Right renal pelvis (tissue), 4 donors: ENCODE data around the gene EPB41L2. TPM values are rescaled to one million over a fixed set of nuclear protein-coding genes. Genes with fewer than 3 reads are reported as not detected.
A peak's percentile ranks its signal among the peaks of the same experiment; 100 is the strongest.
"Not testable (repeated sequence)": the region's sequence is repeated elsewhere in the genome, so short reads cannot be mapped to it uniquely, and the experiment has no call there.

ENCODE experiments used
- DNase-seq, 4 donors: peaks; one replicate each; pipeline ENCODE4 v3.0.0-alpha.2; 2013; ENCODE audit warnings: low read depth in 4 of 4, low spot score in 3 of 4, missing footprints in 1 of 4
- polyA plus RNA-seq, 4 donors: library from polyadenylated mRNA; unstranded; fragments of 120-200 nt; gene quantifications; one replicate each; pipeline ENCODE4 v1.2.1, GENCODE V29; 2013; ENCODE audit not compliant: insufficient read length in 4 of 4

Gene EPB41L2
- polyA plus RNA-seq, 4 donors = 123 to 172 (median 168) TPM

GRCh38 chr6:131038597-131039344, 24.3 kb downstream of the EPB41L2 start:
- no peak for DNase-seq

DNA sequence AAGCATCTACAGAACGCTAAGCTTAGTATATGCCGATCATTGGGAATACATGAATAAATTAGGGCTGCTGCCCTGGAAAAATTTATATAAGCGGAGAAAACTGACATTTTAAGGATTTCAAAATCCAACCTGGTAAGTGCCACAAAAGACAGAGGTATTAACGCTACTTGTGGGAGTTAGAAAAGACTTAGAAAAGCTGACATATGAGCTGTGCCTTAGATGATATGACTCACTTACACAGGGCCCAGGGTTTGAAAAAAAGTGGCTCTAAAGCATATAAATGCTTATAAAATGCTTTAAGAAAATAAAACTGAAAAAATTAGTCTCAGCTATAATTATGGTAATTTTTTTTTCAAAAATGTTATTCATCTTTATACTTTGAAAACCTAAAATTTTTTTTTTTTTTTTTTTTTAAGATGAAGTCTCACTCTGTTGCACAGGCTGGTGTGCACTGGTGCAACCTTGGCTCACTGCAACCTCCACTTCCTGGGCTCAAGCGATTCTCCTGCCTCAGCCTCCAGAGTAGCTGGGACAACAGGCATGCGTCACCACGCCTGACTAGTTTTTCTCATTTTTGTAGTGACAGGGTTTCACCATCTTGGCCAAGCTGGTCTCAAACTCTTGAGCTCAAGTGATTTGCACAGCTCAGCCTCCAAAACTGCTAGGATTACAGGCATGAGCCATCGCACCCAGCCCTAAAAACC, 25.7 kb downstream of the EPB41L2 start:
- DNase-seq = no peak

DNA sequence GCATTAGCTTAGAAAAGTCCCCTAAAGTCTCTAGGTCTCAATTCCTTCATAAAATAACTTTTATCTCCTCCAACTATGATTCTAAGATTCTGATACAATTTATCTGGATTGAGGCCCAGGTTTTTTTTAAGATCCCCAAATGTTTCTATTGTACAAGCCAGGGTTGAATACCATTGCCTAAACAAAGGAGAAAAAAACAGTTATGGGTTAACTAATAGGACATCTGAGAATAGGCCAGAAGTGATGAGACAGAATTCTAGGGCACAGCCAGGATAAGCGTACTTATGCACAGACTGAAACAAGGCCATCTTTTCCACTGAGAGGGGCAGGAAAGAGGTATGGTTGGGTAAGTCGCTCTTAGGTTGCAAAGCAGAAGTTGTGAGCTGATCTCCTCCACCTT, 26.4 kb downstream of the EPB41L2 start:
- DNase-seq = no peak

GRCh38 chr6:131036143-131036542, 26.9 kb downstream of the EPB41L2 start:
- DNase-seq = no peak

GRCh38 chr6:131035582-131035981, 27.5 kb downstream of the EPB41L2 start:
- DNase-seq = no peak

- no peak for DNase-seq
Observed at GRCh38 chr6:131033631-131034030, 29.4 kb downstream of the EPB41L2 start.

DNA sequence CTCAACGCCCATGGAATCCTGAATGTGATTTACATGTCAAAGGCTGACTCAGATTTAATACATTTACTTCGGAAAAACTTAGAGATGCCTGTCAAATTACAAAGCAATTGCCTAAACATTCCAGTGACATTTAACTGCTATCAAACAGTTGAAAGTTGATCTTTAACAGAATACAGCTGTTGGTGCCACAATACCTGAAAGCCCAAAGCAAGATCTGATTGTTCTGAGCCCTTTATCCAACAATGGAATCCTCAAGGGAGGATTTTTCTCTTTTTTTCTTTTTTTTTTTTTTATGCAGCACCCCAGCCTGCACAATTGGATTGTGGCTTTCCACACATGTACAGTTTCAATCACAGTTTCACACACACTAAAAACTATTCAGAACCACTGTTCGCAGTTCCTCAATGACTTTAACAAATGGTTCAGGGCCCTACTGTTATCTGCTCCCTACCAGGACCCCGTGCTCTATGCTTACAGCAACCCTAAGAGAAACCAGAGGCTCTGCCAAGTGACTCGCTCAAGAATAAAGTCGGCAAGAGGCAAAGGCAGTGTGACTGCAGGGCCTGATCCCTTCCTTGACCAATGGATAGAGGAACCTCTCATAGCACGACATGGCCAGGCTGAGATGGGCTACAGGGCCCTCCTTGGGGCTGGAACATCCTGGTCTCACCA, 33.3 kb downstream of the EPB41L2 start:
- no peak for DNase-seq

DNA sequence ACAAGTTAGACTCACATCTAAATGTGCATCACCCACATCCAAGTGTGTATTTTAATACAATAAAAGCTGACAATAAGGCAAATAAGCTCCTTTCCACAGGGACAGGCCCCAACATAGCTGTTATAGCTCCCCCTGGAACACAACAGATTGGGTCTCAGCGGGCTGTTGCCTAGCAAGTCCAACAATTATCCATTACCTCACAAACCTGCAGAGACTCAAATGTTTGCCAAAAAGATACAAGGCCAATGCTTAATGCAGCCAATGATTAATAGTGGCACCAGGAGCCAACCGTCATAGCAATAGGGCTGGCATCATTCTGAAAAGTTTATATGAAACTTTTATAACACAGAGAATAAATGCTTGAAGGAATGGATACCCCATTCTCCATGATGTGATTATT, 35.7 kb downstream of the EPB41L2 start:
- no peak for DNase-seq

- DNase-seq = no peak
Observed at GRCh38 chr6:131026243-131026642, 36.8 kb downstream of the EPB41L2 start.

DNA sequence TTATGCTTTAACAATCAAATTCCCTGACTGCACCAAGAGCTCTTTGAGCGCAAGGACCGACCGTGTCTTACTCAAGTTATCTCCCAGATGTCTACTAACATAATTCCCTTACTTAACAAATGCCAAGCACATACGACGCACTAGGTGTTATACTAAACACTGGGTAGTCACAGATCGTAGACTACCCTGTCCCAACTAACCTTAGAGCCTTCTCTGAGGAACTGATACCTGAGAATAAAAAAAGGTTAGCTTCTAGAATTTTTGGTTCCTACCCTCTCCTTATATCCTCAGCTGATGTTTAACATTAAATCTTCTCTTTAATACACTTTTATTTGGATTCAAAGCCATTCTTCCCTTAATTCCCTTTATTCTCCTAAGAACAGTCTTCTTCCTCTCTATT, 38.5 kb downstream of the EPB41L2 start:
- no peak for DNase-seq

DNA sequence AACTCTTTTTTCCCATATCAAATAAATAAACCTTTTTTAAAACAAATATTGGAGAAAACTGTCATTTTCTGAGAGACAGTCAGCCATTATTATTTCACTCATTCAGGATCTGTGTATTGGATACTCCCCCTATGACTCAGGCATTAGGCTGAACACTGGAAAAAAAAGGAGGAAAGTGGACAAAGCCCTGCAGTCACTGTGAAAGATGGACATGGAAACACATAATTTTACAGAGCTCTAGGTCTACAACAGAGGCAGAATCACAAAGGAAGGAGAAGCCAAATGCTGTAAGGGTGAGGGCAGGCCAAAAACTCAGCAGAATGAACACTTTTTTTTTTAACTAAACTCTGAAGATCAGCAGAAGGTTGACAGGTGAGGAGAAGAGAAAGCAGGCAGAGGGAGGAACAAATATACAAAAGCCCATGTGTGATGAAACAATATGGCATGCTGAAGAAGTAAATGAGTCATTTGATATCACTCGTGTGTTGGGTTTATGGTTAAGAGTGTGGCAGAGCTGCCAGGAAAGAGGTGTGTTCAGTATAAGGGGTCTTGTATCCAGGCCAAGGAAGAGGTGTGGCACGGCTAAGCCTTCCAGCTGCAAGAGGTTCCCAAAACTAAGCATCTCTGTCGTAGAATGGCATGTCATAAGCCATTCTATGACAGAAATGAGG, 39.1 kb downstream of the EPB41L2 start:
- no peak for DNase-seq

- no peak for DNase-seq
Observed at GRCh38 chr6:131022691-131023090, 40.4 kb downstream of the EPB41L2 start.

DNA sequence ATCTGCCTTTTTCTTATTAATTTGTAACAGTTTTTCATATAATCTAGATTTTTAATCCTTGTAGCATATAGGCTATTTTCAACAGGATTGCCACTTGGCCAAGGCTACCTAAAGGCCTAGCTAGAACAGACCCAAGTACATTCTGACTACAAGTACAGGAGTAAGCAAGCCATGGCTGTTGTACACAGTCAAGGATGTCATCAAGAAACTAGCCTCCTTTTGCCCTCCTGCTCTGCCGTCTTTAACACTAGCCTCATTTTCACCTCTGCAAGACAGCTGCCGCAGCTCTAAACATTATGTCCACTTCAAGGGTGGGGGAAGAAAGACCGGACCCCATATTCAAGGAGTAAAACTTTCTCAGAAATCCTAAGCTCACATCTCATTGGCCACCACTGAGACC, 45.1 kb downstream of the EPB41L2 start:
- no peak for DNase-seq

GRCh38 chr6:131015630-131016263, 47.3 kb downstream of the EPB41L2 start:
- no peak for DNase-seq

DNA sequence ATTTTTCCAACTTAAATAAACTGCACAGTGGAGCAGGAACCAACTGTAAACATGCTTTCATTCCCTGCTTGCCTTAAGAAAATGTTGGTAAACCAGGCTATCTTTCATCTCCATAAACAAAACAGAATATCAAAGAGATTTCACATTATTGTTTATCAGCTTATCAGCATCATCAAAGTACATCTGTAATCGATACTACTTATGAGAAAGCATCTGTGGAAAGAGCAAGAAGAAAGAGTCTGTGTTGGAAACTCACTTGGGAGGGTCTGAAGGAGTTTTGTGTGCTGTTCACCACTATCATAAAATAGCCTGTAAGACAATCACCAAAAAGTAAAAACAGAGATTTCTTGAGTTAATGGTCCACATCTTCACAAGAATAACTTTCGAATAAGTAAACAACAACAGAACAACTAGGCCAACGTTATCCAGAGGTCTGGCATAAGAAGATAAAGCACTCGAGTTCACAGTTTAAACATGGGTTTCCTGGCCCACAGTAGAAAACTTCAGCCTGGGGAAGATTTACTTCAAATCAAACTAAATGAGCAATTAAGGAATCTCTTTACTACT, 47.9 kb downstream of the EPB41L2 start:
- DNase-seq = no peak

- no peak for DNase-seq
Observed at GRCh38 chr6:131014080-131014776, 48.8 kb downstream of the EPB41L2 start.

- peak in 1 of 4 donors; percentile 43 for DNase-seq
Observed at GRCh38 chr6:131013495-131013894, 49.5 kb downstream of the EPB41L2 start.

GRCh38 chr6:131009790-131010189, 53.3 kb downstream of the EPB41L2 start:
- DNase-seq = no peak

DNA sequence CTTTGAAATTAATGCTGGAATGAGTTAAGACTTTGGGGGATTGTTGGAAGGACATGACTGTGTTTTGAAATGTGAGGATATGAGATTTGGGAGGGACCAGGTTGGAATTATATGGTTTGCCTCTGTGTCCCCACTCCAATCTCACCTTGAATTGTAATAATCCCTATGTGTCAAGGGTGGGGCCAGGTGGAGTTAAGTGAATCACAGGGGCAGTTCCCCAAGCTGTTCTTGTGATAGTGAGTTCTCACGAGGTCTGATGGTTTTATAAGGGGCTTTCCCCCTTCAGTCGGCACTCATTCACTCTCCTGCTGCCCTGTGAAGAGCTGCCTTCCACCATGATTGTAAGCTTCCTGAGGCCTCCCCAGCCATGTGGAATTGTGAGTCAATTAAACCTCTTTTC, 54.1 kb downstream of the EPB41L2 start:
- not testable (repeated sequence) for DNase-seq

- DNase-seq = not testable (repeated sequence)
Observed at GRCh38 chr6:131007964-131008363, 55.1 kb downstream of the EPB41L2 start.
